ENCODE results near the gene SLC8B1. TPM values are rescaled to one million over a fixed set of nuclear protein-coding genes. Genes with fewer than 3 reads are reported as not detected.
A peak's percentile ranks its signal among the peaks of the same experiment; 100 is the strongest.

Gene SLC8B1
- polyA plus RNA-seq, 3 donors, result 21.6 to 46.0 (median 32.4) TPM

DNA sequence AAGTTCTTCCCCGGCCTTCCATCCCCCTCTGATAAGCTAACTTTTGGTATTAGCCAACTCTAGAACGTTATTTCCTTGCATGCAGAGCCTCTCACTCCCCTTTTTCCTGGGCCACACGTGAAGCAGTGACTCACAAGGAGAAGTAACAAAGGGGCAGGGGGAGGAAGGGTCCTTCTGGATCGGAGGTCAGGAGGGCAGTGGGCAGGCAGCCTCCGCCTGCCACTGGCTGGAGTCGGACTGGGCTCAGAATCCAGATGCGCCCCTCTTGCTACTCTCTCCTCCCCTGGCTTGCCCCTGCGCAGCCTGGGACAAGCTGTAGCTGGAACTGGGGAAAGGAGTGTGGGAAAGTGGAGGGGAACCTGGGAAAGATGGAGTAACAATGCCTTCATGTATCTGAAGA, 58.6 kb downstream of the SLC8B1 start:
- intact Hi-C loops (cut with micrococcal nuclease), result loop anchor here in 1 of 2 donors (10.0 kb wide), 1 partner anchor 82 kb away; no protein-coding TSS in a partner anchor
- Histone ChIP-seq H3K9me3 (replicated peaks in 1 of 2; ENCODE audit: control insufficient read depth in 1 of 2, insufficient read depth in 1 of 2, low read length in 2 of 2) (no peaks in the 10 kb centered on the region), H4K20me1 (ENCODE audit: insufficient read depth, low read length) (no peaks in the 10 kb centered on the region), H3K4me2 (replicated peaks; ENCODE audit: extremely low read depth, low read length, poor library complexity, severe bottlenecking) (no peak overlapping the region), H3K9ac (ENCODE audit: insufficient read depth, low read length, poor library complexity, severe bottlenecking) (no peak overlapping the region), H3K27me3 (ENCODE audit: control insufficient read depth in 2 of 2, insufficient read depth in 2 of 2, low read length in 2 of 2) (no peaks in the 10 kb centered on the region), H2AFZ (ENCODE audit: insufficient read depth, low read depth, low read length, poor library complexity, severe bottlenecking) (no peak overlapping the region), H3K4me1 (ENCODE audit: control insufficient read depth in 1 of 2, insufficient read depth in 2 of 2, low read length in 2 of 2) (peaks cover 12 to 15% of the 10 kb centered on the region in 2 donors), H3K4me3 (replicated peaks in 1 of 3; ENCODE audit: low read depth in 2 of 3, low read length in 3 of 3) (no peak overlapping the region), H3K79me2 (ENCODE audit: insufficient read depth, low read length) (no peaks in the 10 kb centered on the region), H3K27ac (ENCODE audit: low read depth in 1 of 2, low read length in 2 of 2) (peak overlapping the region in 1 of 2 donors; percentile 46), H3K36me3 (replicated peaks in 1 of 2; ENCODE audit: control insufficient read depth in 1 of 2, insufficient read depth in 2 of 2, low read length in 2 of 2) (peaks cover 80 to 90% of the 10 kb centered on the region in 2 donors)
- Mint-ChIP-seq H3K36me3 (peaks cover 79 to 89% of the 10 kb centered on the region in 2 donors), H3K27ac (peak overlapping the region in 4 of 7 donors; percentile 12 to 82 (median 62)), H3K4me1 (peaks cover 16% of the 10 kb centered on the region), H3K9me3 (no peaks in the 10 kb centered on the region), H3K27me3 (ENCODE audit: low read depth in 3 of 3) (peaks cover 0 to 1% (median 0%) of the 10 kb centered on the region in 3 donors), H3K4me3 (no peak overlapping the region)
- TF ChIP-seq, protein P1, sequence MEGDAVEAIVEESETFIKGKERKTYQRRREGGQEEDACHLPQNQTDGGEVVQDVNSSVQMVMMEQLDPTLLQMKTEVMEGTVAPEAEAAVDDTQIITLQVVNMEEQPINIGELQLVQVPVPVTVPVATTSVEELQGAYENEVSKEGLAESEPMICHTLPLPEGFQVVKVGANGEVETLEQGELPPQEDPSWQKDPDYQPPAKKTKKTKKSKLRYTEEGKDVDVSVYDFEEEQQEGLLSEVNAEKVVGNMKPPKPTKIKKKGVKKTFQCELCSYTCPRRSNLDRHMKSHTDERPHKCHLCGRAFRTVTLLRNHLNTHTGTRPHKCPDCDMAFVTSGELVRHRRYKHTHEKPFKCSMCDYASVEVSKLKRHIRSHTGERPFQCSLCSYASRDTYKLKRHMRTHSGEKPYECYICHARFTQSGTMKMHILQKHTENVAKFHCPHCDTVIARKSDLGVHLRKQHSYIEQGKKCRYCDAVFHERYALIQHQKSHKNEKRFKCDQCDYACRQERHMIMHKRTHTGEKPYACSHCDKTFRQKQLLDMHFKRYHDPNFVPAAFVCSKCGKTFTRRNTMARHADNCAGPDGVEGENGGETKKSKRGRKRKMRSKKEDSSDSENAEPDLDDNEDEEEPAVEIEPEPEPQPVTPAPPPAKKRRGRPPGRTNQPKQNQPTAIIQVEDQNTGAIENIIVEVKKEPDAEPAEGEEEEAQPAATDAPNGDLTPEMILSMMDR (IDR thresholded peaks at IDR 0.05), result no peak
- DNase-seq, result peak in 1 of 3 donors; percentile 42
- no CpG with 5 or more reads among the region's 8 CpGs for WGBS (ENCODE audit: insufficient coverage)

DNA sequence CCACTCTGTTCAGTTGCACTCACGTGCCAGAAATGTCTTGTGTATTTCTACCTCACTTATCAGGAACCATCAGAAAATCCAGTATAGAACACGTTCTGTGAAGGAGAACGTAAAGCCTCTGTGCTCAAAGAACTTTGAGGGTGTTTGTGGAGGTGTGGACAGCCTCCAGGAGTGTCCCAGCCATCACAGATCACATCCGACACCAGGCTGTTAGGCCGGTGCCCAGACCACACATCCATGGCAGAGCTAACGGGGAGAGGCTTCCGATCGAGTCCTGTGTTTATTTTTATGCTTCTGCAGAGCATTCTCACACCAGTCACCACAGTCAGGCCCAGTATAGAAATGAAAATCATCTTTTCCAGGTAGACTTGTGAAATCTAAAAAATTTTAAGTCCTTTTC, 60.1 kb downstream of the SLC8B1 start:
- DNase-seq, result no peak
- Histone ChIP-seq H3K79me2 (ENCODE audit: insufficient read depth, low read length) (no peaks in the 10 kb centered on the region), H3K4me1 (ENCODE audit: control insufficient read depth in 1 of 2, insufficient read depth in 2 of 2, low read length in 2 of 2) (peaks cover 17% of the 10 kb centered on the region in 2 donors), H3K27me3 (ENCODE audit: control insufficient read depth in 2 of 2, insufficient read depth in 2 of 2, low read length in 2 of 2) (no peaks in the 10 kb centered on the region), H3K9ac (ENCODE audit: insufficient read depth, low read length, poor library complexity, severe bottlenecking) (no peak overlapping the region), H3K9me3 (replicated peaks in 1 of 2; ENCODE audit: control insufficient read depth in 1 of 2, insufficient read depth in 1 of 2, low read length in 2 of 2) (no peaks in the 10 kb centered on the region), H3K4me3 (replicated peaks in 1 of 3; ENCODE audit: low read depth in 2 of 3, low read length in 3 of 3) (no peak overlapping the region), H3K27ac (ENCODE audit: low read depth in 1 of 2, low read length in 2 of 2) (no peak overlapping the region), H2AFZ (ENCODE audit: insufficient read depth, low read depth, low read length, poor library complexity, severe bottlenecking) (no peak overlapping the region), H3K4me2 (replicated peaks; ENCODE audit: extremely low read depth, low read length, poor library complexity, severe bottlenecking) (no peak overlapping the region), H4K20me1 (ENCODE audit: insufficient read depth, low read length) (no peaks in the 10 kb centered on the region), H3K36me3 (replicated peaks in 1 of 2; ENCODE audit: control insufficient read depth in 1 of 2, insufficient read depth in 2 of 2, low read length in 2 of 2) (peaks cover 75 to 90% of the 10 kb centered on the region in 2 donors)
- Mint-ChIP-seq H3K27me3 (ENCODE audit: low read depth in 3 of 3) (peaks cover 0 to 5% (median 0%) of the 10 kb centered on the region in 3 donors), H3K27ac (peak overlapping the region in 2 of 7 donors; percentile 46 to 80), H3K4me1 (peaks cover 20% of the 10 kb centered on the region), H3K9me3 (no peaks in the 10 kb centered on the region), H3K4me3 (no peak overlapping the region), H3K36me3 (peaks cover 79 to 93% of the 10 kb centered on the region in 2 donors)
- 100% methylated on average over 1 of the region's 8 CpGs for WGBS (ENCODE audit: insufficient coverage)
- TF ChIP-seq, protein P1 (IDR thresholded peaks at IDR 0.05), result no peak
- intact Hi-C loops (cut with micrococcal nuclease), result loop anchor here (5.0 to 10.0 kb wide), 3 partner anchors 38 to 80 kb away; no protein-coding TSS in a partner anchor
